Nephron (organoid): ENCODE results near the gene GABRB1.

ENCODE experiments used
- H3K27ac Mint-ChIP-seq, 3 experiments: 2 replicates each; pipeline ENCODE4 v1.8.0; 2020; ENCODE audit warnings: mixed read lengths in 3 of 3, mild to moderate bottlenecking in 2 of 3, moderate library complexity in 1 of 3
- H3K27me3 Mint-ChIP-seq: 2 replicates; pipeline ENCODE4 v1.8.0; 2021; ENCODE audit warnings: low read depth, mild to moderate bottlenecking, moderate library complexity, mixed read lengths
- H3K36me3 Mint-ChIP-seq: 2 replicates; pipeline ENCODE4 v1.8.0; 2020; ENCODE audit warnings: low read depth, mixed read lengths
- H3K4me1 Mint-ChIP-seq: 2 replicates; pipeline ENCODE4 v1.8.0; 2020; ENCODE audit warnings: mixed read lengths
- H3K4me3 Mint-ChIP-seq, 3 experiments: 2 replicates each; pipeline ENCODE4 v1.8.0; 2020; ENCODE audit warnings: mild to moderate bottlenecking in 3 of 3, mixed read lengths in 3 of 3, moderate library complexity in 2 of 3
- H3K9me3 Mint-ChIP-seq: 2 replicates; pipeline ENCODE4 v1.8.0; 2020; ENCODE audit warnings: mixed read lengths
- CTCF ChIP-seq, 3 experiments: fragments of 200-600 bp; sonication (generic); IDR thresholded peaks; one replicate each; pipeline ENCODE4 v1.5.0; 2021; ENCODE audit warnings: antibody characterized with exemption in 3 of 3; ENCODE audit not compliant: unreplicated experiment in 3 of 3

Gene GABRB1

DNA sequence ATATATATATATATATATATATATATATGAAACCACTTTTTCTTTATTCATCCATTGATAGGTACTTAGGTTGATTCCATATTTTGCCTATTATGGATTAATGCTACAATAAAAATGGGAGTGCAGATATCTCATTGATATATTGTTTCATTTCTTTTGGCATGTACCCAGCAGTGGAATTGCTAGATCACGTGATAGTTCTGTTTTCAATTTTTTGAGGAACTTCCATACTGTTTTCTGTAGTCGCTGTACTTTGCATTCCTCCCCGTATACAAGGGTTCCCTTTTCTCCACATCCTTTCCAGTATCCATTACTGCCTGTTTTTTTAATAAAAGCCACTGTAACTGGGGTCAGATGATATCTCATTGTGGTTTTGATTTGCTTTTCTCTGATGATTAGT, 124.6 kb downstream of the GABRB1 start:
- Mint-ChIP-seq H3K4me3 (no peak overlapping the region), H3K36me3 (no peaks in the 10 kb centered on the region), H3K4me1 (no peaks in the 10 kb centered on the region), H3K27ac (no peak overlapping the region), H3K27me3 (no peaks in the 10 kb centered on the region), H3K9me3 (no peaks in the 10 kb centered on the region)
- TF ChIP-seq CTCF (IDR thresholded peaks at IDR 0.05; ENCODE audit: unreplicated experiment in 3 of 3) = no peak

DNA sequence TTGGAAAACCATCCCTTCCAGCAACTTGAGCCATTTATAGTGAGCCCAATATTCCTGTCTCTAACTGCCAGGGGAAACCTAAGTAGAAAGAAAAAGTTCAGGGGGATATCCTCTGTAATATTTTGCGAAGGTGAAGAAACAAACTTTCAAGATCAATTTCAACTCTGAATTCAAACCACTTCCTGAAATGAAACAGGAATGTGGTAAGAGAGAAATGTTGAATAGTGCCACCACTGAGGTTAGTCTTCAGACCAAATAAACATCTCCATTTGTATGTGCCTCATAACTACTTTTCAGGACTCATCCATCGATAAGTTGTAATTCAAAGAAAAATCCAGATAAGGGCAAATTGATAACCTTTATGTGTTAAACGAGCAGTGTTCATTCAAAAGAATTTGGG, 128.7 kb downstream of the GABRB1 start:
- TF ChIP-seq CTCF (IDR thresholded peaks at IDR 0.05; ENCODE audit: unreplicated experiment in 3 of 3) = no peak

GRCh38 chr4:47167081-47168035, 136.0 kb downstream of the GABRB1 start:
- Mint-ChIP-seq H3K27ac (no peak overlapping the region), H3K4me3 (no peak overlapping the region), H3K9me3 (no peaks in the 10 kb centered on the region), H3K4me1 (no peaks in the 10 kb centered on the region), H3K36me3 (no peaks in the 10 kb centered on the region), H3K27me3 (no peaks in the 10 kb centered on the region)
- TF ChIP-seq CTCF (IDR thresholded peaks at IDR 0.05; ENCODE audit: unreplicated experiment in 3 of 3) = no peak

More for the DNA sequence above, 128.7 kb downstream of the GABRB1 start:
- H3K27me3 Mint-ChIP-seq = no peaks in the 10 kb centered on the region
- no peaks in the 10 kb centered on the region for H3K9me3 Mint-ChIP-seq
- no peak overlapping the region for H3K27ac Mint-ChIP-seq
- H3K4me3 Mint-ChIP-seq = no peak overlapping the region
- no peaks in the 10 kb centered on the region for H3K4me1 Mint-ChIP-seq
- no peaks in the 10 kb centered on the region for H3K36me3 Mint-ChIP-seq

DNA sequence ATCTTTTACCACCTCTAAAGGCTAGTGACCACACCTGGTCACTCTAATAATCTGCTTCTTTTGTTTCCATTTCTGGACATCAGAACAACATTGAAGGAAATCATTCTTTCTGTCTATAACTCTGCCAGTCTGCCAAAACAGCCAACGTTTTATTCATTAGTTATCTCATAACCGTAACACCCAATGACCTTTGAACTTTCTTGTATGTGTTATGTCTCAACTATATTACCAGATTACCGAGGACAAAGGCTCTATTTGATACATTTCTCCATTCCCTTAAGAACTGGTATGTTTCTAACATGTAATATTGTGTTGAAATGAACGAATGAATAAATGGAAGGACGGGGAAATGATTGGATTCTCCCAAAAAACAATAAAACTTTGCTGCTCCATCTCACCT, 152.7 kb downstream of the GABRB1 start:
- Mint-ChIP-seq H3K27me3 (no peaks in the 10 kb centered on the region), H3K4me3 (no peak overlapping the region), H3K4me1 (no peaks in the 10 kb centered on the region), H3K27ac (no peak overlapping the region), H3K36me3 (no peaks in the 10 kb centered on the region), H3K9me3 (no peaks in the 10 kb centered on the region)
- no peak for TF ChIP-seq CTCF (IDR thresholded peaks at IDR 0.05; ENCODE audit: unreplicated experiment in 3 of 3)

DNA sequence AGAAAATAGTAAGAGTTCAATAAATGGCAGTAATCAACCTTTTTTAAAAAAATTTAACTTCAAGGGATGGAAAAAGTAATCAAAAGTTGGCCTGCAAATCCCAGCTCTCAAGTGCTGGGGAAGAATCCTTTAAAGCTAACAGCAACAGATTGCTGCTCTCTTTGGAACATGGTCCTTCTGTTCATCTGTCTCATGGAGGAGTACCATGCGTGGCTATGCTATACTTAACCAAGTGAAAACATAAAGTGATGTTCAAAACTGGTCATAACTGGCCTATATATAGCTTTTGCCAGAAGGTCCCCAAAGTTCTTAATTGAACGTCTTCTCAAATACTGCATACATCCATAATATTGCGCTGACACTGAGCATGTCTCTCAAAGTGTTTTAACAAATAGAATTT, 154.4 kb downstream of the GABRB1 start:
- no peaks in the 10 kb centered on the region for H3K36me3 Mint-ChIP-seq
- H3K4me3 Mint-ChIP-seq = no peak overlapping the region
- H3K9me3 Mint-ChIP-seq = no peaks in the 10 kb centered on the region
- no peaks in the 10 kb centered on the region for H3K4me1 Mint-ChIP-seq
- TF ChIP-seq CTCF (IDR thresholded peaks at IDR 0.05; ENCODE audit: unreplicated experiment in 3 of 3) = no peak
- H3K27ac Mint-ChIP-seq = no peak overlapping the region
- no peaks in the 10 kb centered on the region for H3K27me3 Mint-ChIP-seq

GRCh38 chr4:47187608-47188007, 156.2 kb downstream of the GABRB1 start:
- TF ChIP-seq CTCF (IDR thresholded peaks at IDR 0.05; ENCODE audit: unreplicated experiment in 3 of 3) = no peak
- Mint-ChIP-seq H3K27me3 (no peaks in the 10 kb centered on the region), H3K4me1 (no peaks in the 10 kb centered on the region), H3K36me3 (no peaks in the 10 kb centered on the region), H3K27ac (no peak overlapping the region), H3K4me3 (no peak overlapping the region), H3K9me3 (no peaks in the 10 kb centered on the region)
